Effector memory CD4-positive, alpha-beta T cell (primary cell): ENCODE data around the gene IL13.
"Not testable (repeated sequence)": the region's sequence is repeated elsewhere in the genome, so short reads cannot be mapped to it uniquely, and the experiment has no call there.

Experiments used
- DNase-seq, 3 donors: peaks; one replicate each; pipeline ENCODE4 v3.0.0-alpha.2; 2020
- H3K27ac ChIP-seq: 2 replicates; pipeline ENCODE4 v1.7.0; 2013; ENCODE audit warnings: mild to moderate bottlenecking, low read length, moderate library complexity; ENCODE audit not compliant: insufficient read depth, poor library complexity, severe bottlenecking
- H3K27me3 ChIP-seq: replicated peaks from 2 replicates; pipeline ENCODE4 v1.7.0; 2013; ENCODE audit warnings: mild to moderate bottlenecking, low read length; ENCODE audit not compliant: insufficient read depth, control insufficient read depth, poor library complexity, severe bottlenecking
- H3K36me3 ChIP-seq: 2 replicates; pipeline ENCODE4 v1.7.0; 2013; ENCODE audit warnings: mild to moderate bottlenecking, low read length, moderate library complexity; ENCODE audit not compliant: control insufficient read depth, insufficient read depth
- H3K4me1 ChIP-seq: 2 replicates; pipeline ENCODE4 v1.7.0; 2013; ENCODE audit warnings: low read length, mild to moderate bottlenecking; ENCODE audit not compliant: control insufficient read depth, insufficient read depth, poor library complexity, severe bottlenecking
- H3K4me3 ChIP-seq: 2 replicates; pipeline ENCODE4 v1.7.0; 2013; ENCODE audit warnings: low read length, low read depth, mild to moderate bottlenecking; ENCODE audit not compliant: insufficient read depth, poor library complexity, severe bottlenecking
- H3K9me3 ChIP-seq: 2 replicates; pipeline ENCODE4 v1.7.0; 2013; ENCODE audit warnings: mild to moderate bottlenecking, low read length, moderate library complexity; ENCODE audit not compliant: control insufficient read depth

Gene IL13

DNA sequence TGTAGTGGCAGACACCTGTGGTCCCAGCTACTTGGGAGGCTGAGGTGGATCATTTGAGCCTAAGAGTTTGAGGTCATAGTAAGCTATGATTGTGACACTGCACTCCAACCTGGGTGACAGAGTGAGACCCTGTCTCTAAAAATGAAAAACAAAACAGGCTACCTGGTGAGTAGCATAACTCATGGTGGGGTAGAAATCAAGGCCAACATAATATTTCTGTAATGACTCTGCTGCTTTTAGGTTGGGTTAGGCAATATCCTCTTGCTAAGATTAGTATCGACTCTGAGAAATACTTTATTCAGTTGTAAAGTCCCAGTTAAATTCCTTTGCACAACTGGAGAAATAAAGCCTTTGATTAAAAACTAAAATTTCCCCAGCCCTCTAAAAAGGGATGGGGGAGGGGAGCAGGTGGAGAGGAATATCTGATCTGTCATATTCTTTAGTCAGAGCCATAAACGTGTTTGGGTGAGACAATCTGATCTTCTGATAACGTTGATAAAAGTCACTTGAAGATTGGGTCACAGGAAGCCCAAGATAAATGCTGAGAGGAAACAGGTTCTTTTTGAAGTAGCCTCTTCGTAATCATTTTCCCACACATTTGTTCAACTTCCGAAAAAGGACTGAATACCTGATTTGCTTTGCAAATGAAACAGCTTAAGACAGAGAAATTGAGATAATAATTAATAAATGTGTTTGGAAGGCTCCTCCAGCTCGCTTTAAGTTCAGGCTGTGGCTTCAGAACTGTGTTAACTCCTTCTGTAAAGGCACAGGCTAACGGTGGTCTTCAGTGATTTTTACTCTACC lies 30.8 kb downstream of the IL13 start:
- Histone ChIP-seq H3K4me1 (peaks cover 16% of the 10 kb centered on the region), H3K36me3 (no peaks in the 10 kb centered on the region), H3K4me3 (no peak overlapping the region), H3K27ac (peak overlapping the region; percentile 53), H3K27me3 (no peaks in the 10 kb centered on the region), H3K9me3 (no peaks in the 10 kb centered on the region)
- no peak for DNase-seq

DNA sequence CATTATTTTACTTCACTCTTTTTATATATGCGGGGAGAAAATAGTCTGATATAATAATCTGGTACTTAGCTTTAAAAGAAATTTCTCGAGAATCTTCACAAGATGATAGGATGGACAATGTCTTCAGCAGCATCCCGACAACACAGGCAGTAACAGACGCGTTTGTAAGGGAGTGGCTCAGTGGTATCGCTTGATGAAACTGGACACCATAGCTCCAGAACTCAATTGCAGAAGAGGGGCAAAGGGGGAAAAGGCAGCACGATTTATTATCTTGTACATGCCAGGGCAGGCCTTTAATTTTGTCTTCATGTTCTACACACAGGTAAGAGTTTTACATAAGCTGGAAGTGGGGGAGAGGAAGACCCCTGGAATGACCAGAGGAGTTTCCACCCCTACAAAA lies 31.5 kb downstream of the IL13 start:
- Histone ChIP-seq H3K9me3 (no peaks in the 10 kb centered on the region), H3K4me1 (peaks cover 16% of the 10 kb centered on the region), H3K4me3 (no peak overlapping the region), H3K36me3 (no peaks in the 10 kb centered on the region), H3K27me3 (no peaks in the 10 kb centered on the region), H3K27ac (no peak overlapping the region)
- no peak for DNase-seq

DNA sequence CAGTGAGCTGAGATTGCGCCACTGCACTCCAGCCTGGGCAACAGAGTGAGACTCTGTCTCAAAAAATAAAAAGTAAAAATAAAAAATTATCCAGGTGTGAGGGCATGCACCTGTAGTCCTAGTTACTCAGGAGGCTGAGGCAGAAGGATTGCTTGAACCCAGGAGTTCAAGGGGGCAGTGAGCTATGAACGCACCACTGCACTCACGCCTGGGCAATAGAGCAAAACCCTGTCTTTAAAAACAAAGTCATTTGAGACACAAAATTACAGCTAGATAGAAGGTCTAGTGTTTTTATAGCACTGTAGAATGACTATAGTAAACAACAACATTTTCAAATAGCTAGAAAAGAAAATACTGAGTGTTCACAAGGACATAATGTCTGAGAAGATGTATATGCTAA lies 32.2 kb downstream of the IL13 start:
- H3K9me3 ChIP-seq, result no peaks in the 10 kb centered on the region
- H3K4me3 ChIP-seq, result no peak overlapping the region
- no peaks in the 10 kb centered on the region for H3K36me3 ChIP-seq
- H3K27ac ChIP-seq, result no peak overlapping the region
- H3K4me1 ChIP-seq, result peaks cover 16% of the 10 kb centered on the region
- H3K27me3 ChIP-seq, result no peaks in the 10 kb centered on the region
- DNase-seq, result no peak

DNA sequence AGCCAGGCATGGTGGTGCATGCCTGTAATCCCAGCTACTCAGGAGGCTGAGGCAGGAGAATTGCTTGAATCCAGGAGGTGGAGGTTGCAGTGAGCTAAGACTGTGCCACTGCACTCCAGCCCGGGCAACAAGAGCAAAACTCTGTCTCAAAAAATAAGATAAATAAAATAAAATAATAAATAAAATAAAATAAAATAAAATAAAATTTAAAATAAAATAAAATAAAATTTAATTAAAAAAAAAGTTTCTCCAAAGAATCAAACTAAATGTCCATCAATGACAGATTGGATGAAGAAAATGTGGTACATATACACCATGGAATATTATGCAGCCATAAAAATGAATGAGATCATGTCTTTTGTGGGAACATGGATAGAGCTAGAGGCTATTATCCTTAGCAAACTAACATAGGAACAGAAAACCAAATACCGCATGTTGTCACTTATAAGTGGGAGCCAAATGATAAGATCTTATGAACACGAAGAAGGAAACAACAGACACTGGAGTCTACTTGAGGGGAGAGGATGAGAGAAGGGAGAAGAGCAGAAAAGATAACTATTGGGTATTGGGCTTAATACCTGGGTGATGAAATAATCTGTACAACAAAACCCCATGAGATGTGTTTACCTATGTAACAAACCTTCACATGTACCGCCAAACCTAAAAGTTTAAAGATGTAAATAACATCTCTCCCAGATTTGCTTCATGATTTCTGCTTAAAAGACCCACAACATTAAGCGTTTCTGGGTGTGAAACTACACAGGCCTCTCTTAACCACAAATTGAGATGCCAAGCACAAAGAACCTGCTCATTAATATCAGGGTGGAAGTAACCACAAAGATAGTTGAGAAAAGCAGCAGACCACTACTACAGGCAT lies 34.0 kb downstream of the IL13 start:
- H3K9me3 ChIP-seq, H3K27ac ChIP-seq, H3K4me3 ChIP-seq, H3K27me3 ChIP-seq, H3K36me3 ChIP-seq, DNase-seq: not testable (repeated sequence)
- peaks cover 16% of the 10 kb centered on the region for H3K4me1 ChIP-seq

DNA sequence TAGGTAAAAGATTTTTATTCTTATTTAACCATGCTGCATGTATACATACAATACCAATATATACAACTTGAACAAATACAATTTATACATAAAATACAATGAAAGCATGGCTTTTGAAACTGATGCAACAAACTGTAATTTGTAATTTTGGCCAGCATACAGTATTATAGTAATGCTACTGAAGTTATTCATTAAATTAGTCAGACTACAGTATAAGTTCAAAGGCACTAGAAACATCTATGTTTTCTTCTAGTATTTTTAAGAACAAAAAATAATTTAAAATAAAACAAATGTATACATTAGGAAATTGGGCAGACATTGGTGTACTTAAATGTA lies 34.6 kb downstream of the IL13 start:
- Histone ChIP-seq H3K4me3 (no peak overlapping the region), H3K9me3 (no peaks in the 10 kb centered on the region), H3K27ac (no peak overlapping the region), H3K4me1 (peaks cover 16% of the 10 kb centered on the region), H3K36me3 (peaks cover 3% of the 10 kb centered on the region), H3K27me3 (no peaks in the 10 kb centered on the region)
- no peak for DNase-seq

DNA sequence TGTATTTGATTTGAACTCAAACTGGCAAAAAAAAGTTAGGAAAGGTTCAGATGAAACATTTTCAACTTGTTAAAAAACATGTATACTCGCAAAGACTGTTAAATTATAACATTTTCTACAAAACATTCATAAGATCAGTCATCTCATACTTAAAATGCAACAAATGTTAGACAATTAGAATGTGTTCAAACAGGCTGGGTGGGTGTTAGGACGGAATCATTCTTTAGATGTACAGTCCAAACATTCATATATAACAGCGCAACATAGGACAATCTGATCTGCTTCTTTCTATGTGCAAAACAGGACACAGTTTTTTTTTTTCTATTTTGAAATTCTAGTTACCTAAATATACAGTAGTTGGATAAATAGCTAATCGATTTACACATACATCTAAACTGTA lies 38.0 kb downstream of the IL13 start:
- no peak overlapping the region for H3K4me3 ChIP-seq
- no peak overlapping the region for H3K27ac ChIP-seq
- peaks cover 15% of the 10 kb centered on the region for H3K36me3 ChIP-seq
- no peaks in the 10 kb centered on the region for H3K4me1 ChIP-seq
- H3K27me3 ChIP-seq, result no peaks in the 10 kb centered on the region
- DNase-seq, result no peak
- no peaks in the 10 kb centered on the region for H3K9me3 ChIP-seq

DNA sequence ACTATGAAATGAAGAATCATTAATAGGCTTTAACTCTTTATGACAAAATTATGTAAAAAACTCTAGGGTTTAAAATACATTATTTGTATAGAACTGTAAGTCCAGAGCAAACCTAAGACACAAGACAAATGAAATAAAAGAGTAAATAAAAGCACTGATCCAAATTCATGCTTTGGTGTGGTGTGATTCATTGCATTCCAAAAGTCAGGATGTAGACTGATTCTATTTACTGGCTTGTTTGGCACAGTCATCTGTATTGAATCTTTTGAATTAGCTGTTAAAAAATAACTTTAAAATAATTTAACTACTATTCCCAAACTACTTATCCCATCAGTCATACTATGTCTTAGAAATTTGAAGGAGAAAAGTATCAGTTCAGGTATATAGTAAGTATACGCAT lies 46.9 kb downstream of the IL13 start:
- no peak for DNase-seq

DNA sequence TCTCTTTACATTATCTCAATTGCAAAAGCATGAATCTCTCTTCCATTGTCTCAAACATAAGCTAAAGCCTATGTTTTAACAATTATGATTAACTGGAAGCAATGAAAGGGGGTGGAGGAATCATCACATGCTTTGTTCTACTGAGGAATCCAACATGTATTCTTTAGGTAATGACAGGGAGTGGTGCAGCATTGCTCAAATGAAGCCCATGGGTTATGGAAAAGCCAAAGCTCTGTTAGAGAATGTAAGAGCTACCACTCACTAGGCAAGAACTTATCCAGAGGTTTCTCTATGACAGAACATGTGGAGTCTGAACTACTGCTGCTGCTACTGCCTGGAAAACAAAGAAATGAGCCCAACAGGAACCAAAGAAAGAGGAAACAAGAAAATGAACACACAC lies 50.7 kb downstream of the IL13 start:
- Histone ChIP-seq H3K27me3 (no peaks in the 10 kb centered on the region), H3K4me1 (no peaks in the 10 kb centered on the region), H3K27ac (no peak overlapping the region), H3K36me3 (no peaks in the 10 kb centered on the region), H3K9me3 (no peaks in the 10 kb centered on the region), H3K4me3 (no peak overlapping the region)
- DNase-seq, result no peak

More for the DNA sequence above, 46.9 kb downstream of the IL13 start:
- H3K9me3 ChIP-seq, result no peaks in the 10 kb centered on the region
- no peaks in the 10 kb centered on the region for H3K27me3 ChIP-seq
- no peaks in the 10 kb centered on the region for H3K4me1 ChIP-seq
- H3K36me3 ChIP-seq, result peaks cover 17% of the 10 kb centered on the region
- no peak overlapping the region for H3K27ac ChIP-seq
- no peak overlapping the region for H3K4me3 ChIP-seq
